Caco-2 (cell line): ENCODE measurements around the gene ZNF800. TPM values are rescaled to one million over a fixed set of nuclear protein-coding genes. Genes with fewer than 3 reads are reported as not detected.

Source experiments
- BruUV-seq: library from RNA; stranded (reverse); fragments of 400-500 nt; replicated peaks from 2 replicates; lab custom pipeline; 2021; lab: Mats Ljungman, UMichigan
- CTCF ChIA-PET: fragments of 300-600 bp; sonication (Branson Sonifier 250); formaldehyde crosslinking; loops from one replicate; lab custom pipeline; 2022; ENCODE audit warnings: antibody characterized with exemption; lab: Charles Lee
- POLR2A ChIA-PET: fragments of 300-600 bp; sonication (Branson Sonifier 250); formaldehyde crosslinking; loops from one replicate; lab custom pipeline; 2022; ENCODE audit warnings: antibody characterized with exemption; lab: Charles Lee
- DNase-seq, 2 experiments: peaks; one replicate each; pipeline versions ENCODE4 v3.0.0 to v3.0.0-alpha.2; 2020 to 2022
- H3K27me3 ChIP-seq: replicated peaks from 2 replicates; pipeline ENCODE4 v1.6.0; 2011; ENCODE audit warnings: low read length; ENCODE audit not compliant: control insufficient read depth, insufficient read depth
- H3K36me3 ChIP-seq: 2 replicates; pipeline ENCODE4 v1.5.1; 2011; ENCODE audit warnings: low read length; ENCODE audit not compliant: control insufficient read depth, insufficient read depth
- H3K4me1 ChIP-seq: fragments of 250-450 bp; sonication (Bioruptor Pico); 2 replicates; pipeline ENCODE4 v1.5.1; 2020; ENCODE audit warnings: mild to moderate bottlenecking
- H3K4me3 ChIP-seq: 2 replicates; pipeline ENCODE4 v1.5.1; 2011; ENCODE audit warnings: low read depth, mild to moderate bottlenecking, control low read depth, low read length
- H3K9me3 ChIP-seq: fragments of 250-450 bp; sonication (Bioruptor Pico); 2 replicates; pipeline ENCODE4 v1.5.1; 2020; ENCODE audit warnings: mild to moderate bottlenecking, moderate library complexity
- H3K27ac Mint-ChIP-seq: one replicate; pipeline ENCODE4 v1.8.0; 2022; ENCODE audit warnings: mixed read lengths; ENCODE audit not compliant: unreplicated experiment
- H3K27me3 Mint-ChIP-seq: one replicate; pipeline ENCODE4 v1.8.0; 2022; ENCODE audit warnings: mixed read lengths; ENCODE audit not compliant: insufficient read depth, unreplicated experiment
- H3K36me3 Mint-ChIP-seq: one replicate; pipeline ENCODE4 v1.8.0; 2022; ENCODE audit warnings: mild to moderate bottlenecking, mixed read lengths; ENCODE audit not compliant: insufficient read depth, unreplicated experiment
- H3K4me1 Mint-ChIP-seq: one replicate; pipeline ENCODE4 v1.8.0; 2022; ENCODE audit warnings: low read depth, mixed read lengths; ENCODE audit not compliant: unreplicated experiment
- H3K4me3 Mint-ChIP-seq: one replicate; pipeline ENCODE4 v1.8.0; 2022; ENCODE audit warnings: mild to moderate bottlenecking, moderate library complexity, mixed read lengths; ENCODE audit not compliant: unreplicated experiment
- H3K9me3 Mint-ChIP-seq: one replicate; pipeline ENCODE4 v1.8.0; 2022; ENCODE audit warnings: mixed read lengths; ENCODE audit not compliant: unreplicated experiment
- intact Hi-C: fragments of 100-400 bp; cut with micrococcal nuclease; formaldehyde crosslinking; loops from one replicate; pipeline ENCODE4 v1.10.0; 2022; ENCODE audit not compliant: unreplicated experiment
- total RNA-seq: library from RNA; stranded (reverse); gene quantifications from 2 replicates; pipeline ENCODE4 v1.2.3, GENCODE V29; 2022
- TF ChIP-seq, protein P1 (sequence below), 2 experiments: fragments of 200-600 bp in 1 of 2; IDR thresholded peaks; 1 replicate in 1 of 2; 2 replicates in 1 of 2; pipeline versions ENCODE4 v1.5.1 to v1.8.0; 2011 to 2022; ENCODE audit warnings: antibody characterized with exemption in 1 of 2, control low read depth in 1 of 2, inconsistent platforms in 1 of 2, low read depth in 1 of 2, low read length in 1 of 2, mild to moderate bottlenecking in 1 of 2, moderate library complexity in 1 of 2; ENCODE audit not compliant: insufficient read depth in 1 of 2, severe bottlenecking in 1 of 2, unreplicated experiment in 1 of 2

Gene ZNF800
- total RNA-seq, 1 experiment from 2014 or later: 18.7 TPM

DNA sequence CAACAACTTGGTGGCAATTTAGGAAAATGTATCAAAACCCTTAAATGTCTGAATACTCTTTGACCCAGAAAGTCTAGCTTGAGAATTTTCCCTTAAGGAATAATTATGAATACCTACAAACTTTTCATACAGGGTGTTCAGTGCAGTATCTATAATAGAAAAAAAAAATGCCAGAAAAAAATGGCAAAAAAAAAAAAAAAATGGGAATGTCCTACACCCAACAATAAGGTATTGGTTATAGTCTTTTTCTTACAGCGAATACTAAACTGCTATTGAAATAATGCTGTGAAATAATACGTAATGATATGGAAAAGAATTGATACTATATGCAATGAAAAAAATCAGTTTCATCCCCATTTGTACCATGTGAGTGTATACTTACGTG is 44.3 kb downstream of the ZNF800 start:
- Histone ChIP-seq H3K9me3 (no peaks in the 10 kb centered on the region), H3K4me1 (no peaks in the 10 kb centered on the region), H3K36me3 (no peaks in the 10 kb centered on the region), H3K27me3 (no peaks in the 10 kb centered on the region), H3K4me3 (peak overlapping the region; percentile 31)
- Mint-ChIP-seq H3K4me1 (no peaks in the 10 kb centered on the region), H3K36me3 (no peaks in the 10 kb centered on the region), H3K4me3 (peak overlapping the region; percentile 64), H3K9me3 (no peaks in the 10 kb centered on the region), H3K27ac (no peak overlapping the region), H3K27me3 (peaks cover 13% of the 10 kb centered on the region)
- TF ChIP-seq, protein P1, sequence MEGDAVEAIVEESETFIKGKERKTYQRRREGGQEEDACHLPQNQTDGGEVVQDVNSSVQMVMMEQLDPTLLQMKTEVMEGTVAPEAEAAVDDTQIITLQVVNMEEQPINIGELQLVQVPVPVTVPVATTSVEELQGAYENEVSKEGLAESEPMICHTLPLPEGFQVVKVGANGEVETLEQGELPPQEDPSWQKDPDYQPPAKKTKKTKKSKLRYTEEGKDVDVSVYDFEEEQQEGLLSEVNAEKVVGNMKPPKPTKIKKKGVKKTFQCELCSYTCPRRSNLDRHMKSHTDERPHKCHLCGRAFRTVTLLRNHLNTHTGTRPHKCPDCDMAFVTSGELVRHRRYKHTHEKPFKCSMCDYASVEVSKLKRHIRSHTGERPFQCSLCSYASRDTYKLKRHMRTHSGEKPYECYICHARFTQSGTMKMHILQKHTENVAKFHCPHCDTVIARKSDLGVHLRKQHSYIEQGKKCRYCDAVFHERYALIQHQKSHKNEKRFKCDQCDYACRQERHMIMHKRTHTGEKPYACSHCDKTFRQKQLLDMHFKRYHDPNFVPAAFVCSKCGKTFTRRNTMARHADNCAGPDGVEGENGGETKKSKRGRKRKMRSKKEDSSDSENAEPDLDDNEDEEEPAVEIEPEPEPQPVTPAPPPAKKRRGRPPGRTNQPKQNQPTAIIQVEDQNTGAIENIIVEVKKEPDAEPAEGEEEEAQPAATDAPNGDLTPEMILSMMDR (IDR thresholded peaks at IDR 0.05; ENCODE audit: insufficient read depth in 1 of 2, low read depth in 1 of 2, low read length in 1 of 2, severe bottlenecking in 1 of 2, unreplicated experiment in 1 of 2): no peak
- intact Hi-C loops: loop anchor here (10.0 kb wide), 1 partner anchor 543 kb away; no protein-coding TSS in a partner anchor
- DNase-seq: no peak
- no TSS peak for BruUV-seq
- CTCF ChIA-PET: interaction anchor here (0.7 to 1.3 kb wide), 6 partner anchors 18 to 166 kb away, joined by 3 to 8 read pairs (median 4); partner anchors contain the start of gene ZNF800
- POLR2A ChIA-PET: no interaction called here

DNA sequence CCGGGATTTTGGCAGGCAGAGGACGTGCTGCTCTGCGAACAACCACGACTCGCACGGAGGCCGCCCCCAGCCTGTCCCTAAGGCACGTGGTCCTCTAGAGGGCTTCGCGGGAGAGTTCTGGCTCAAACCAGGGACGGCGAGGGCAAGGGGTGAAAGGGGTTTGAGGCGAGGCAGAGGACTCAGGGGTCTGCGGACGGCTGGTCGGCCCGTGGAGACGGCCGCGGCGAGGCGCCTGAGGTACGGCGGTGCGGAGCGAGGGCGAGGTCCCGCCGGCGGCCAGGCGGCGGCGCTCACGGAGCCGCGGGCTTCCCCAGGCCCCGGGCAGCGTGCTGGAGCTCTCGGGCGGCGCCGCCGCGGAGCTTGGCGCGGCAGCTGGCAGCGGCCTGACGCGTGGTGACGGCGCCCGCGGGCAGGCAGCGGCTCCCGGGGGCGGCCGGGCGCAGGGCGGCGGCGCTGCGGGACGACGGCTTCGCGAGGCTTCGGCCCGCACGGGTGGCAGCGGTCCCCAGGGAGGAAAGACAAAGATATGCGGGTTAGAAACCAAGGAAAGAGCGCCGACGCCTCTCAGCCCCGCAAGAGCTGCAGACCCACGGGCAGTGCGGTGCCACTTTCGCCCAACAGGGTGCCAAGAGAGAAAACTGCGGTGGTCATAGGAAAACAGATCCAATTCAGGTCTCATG is 44.8 kb downstream of the ZNF800 start:
- BruUV-seq: no TSS peak
- H3K27me3 ChIP-seq: no peaks in the 10 kb centered on the region
- no peaks in the 10 kb centered on the region for H3K4me1 Mint-ChIP-seq
- peak overlapping the region; percentile 31 for H3K4me3 ChIP-seq
- no peaks in the 10 kb centered on the region for H3K9me3 Mint-ChIP-seq
- peaks cover 13% of the 10 kb centered on the region for H3K27me3 Mint-ChIP-seq
- TF ChIP-seq, protein P1 (IDR thresholded peaks at IDR 0.05; ENCODE audit: insufficient read depth in 1 of 2, low read depth in 1 of 2, low read length in 1 of 2, severe bottlenecking in 1 of 2, unreplicated experiment in 1 of 2): peak; percentile 6 to 13
- ChIA-PET CTCF (interaction anchor here (0.7 to 1.3 kb wide), 6 partner anchors 19 to 167 kb away, joined by 3 to 8 read pairs (median 4); partner anchors contain the start of gene ZNF800), POLR2A (no interaction called here)
- peak; percentile 54 to 82 for DNase-seq
- no peaks in the 10 kb centered on the region for H3K4me1 ChIP-seq
- intact Hi-C loops: loop anchor here (1.0 to 10.0 kb wide), 3 partner anchors 62 to 543 kb away; no protein-coding TSS in a partner anchor
- peaks cover 3% of the 10 kb centered on the region; the same call in 1 of the 2 replicates for H3K9me3 ChIP-seq
- H3K4me3 Mint-ChIP-seq: peak overlapping the region; percentile 64
- no peaks in the 10 kb centered on the region for H3K36me3 Mint-ChIP-seq
- H3K27ac Mint-ChIP-seq: no peak overlapping the region
- H3K36me3 ChIP-seq: no peaks in the 10 kb centered on the region

DNA sequence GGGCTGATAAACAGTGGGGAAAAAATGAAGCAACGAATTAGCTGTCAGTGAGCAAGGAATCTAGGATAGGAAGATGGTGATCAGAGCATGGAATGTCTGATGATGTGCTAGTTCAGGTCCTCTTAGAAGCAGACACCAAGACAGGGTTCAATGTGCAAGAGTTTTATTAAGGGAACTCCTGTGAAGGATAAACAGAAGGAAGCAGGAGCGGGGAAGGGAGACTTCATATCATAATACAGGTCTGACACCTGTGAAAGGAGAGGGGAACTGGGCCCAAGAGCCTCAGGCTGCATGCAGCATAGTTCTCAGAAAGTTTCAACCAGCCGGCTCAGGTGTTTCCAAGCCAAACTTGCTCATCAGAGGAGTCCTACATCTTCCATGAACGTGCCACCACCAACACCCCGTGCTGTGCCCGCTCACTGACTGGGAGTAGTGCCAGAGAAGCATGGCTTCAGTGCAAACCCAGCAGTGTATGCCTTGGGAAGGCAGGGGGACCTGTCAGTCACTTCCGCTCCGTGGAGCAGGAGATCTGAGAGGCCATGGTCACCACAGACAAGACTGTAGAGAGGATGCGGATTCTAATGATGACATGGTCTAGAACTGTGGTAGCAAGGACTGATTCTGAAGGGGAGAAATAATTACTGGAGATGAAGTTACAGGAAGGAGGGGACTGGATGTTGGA is 45.8 kb downstream of the ZNF800 start:
- peaks cover 13% of the 10 kb centered on the region for H3K27me3 Mint-ChIP-seq
- intact Hi-C loops: loop anchor here (1.0 to 10.0 kb wide), 3 partner anchors 63 to 542 kb away; no protein-coding TSS in a partner anchor
- no peak for DNase-seq
- H3K36me3 Mint-ChIP-seq: no peaks in the 10 kb centered on the region
- H3K27ac Mint-ChIP-seq: no peak overlapping the region
- peak overlapping the region; percentile 64 for H3K4me3 Mint-ChIP-seq
- no peak overlapping the region for H3K4me3 ChIP-seq
- TF ChIP-seq, protein P1 (IDR thresholded peaks at IDR 0.05; ENCODE audit: insufficient read depth in 1 of 2, low read depth in 1 of 2, low read length in 1 of 2, severe bottlenecking in 1 of 2, unreplicated experiment in 1 of 2): no peak
- no peaks in the 10 kb centered on the region for H3K36me3 ChIP-seq
- CTCF ChIA-PET: no interaction called here
- no peaks in the 10 kb centered on the region for H3K9me3 Mint-ChIP-seq
- POLR2A ChIA-PET: no interaction called here
- BruUV-seq: no TSS peak
- H3K9me3 ChIP-seq: peaks cover 4% of the 10 kb centered on the region; the same call in 1 of the 2 replicates
- no peaks in the 10 kb centered on the region for H3K4me1 ChIP-seq
- H3K4me1 Mint-ChIP-seq: no peaks in the 10 kb centered on the region
- H3K27me3 ChIP-seq: no peaks in the 10 kb centered on the region
